ENCODE results near the gene CEP104. TPM values are rescaled to one million over a fixed set of nuclear protein-coding genes. Genes with fewer than 3 reads are reported as not detected.

The CEP104 gene
- polyA plus RNA-seq, 1 donor from 2014 or later = 8.1 TPM

- Histone ChIP-seq H3F3A (ENCODE audit: insufficient read depth, low read length, poor library complexity, severe bottlenecking) (no peaks in the 10 kb centered on the region), H2AFZ (ENCODE audit: low read depth, low read length) (no peak overlapping the region), H3K36me3 (ENCODE audit: insufficient read depth, low read length) (no peaks in the 10 kb centered on the region), H3K9ac (ENCODE audit: low read length) (no peak overlapping the region), H3K4me3 (ENCODE audit: low read length) (no peak overlapping the region), H3K9me2 (ENCODE audit: insufficient read depth, low read length) (no peaks in the 10 kb centered on the region), H3K4me2 (ENCODE audit: low read length) (no peak overlapping the region), H3K79me2 (replicated peaks; ENCODE audit: insufficient read depth, low read length) (no peaks in the 10 kb centered on the region), H3K9me3 (ENCODE audit: low read length) (no peaks in the 10 kb centered on the region), H3K27ac (ENCODE audit: low read length) (no peak overlapping the region), H3K27me3 (ENCODE audit: insufficient read depth, low read depth, low read length) (no peaks in the 10 kb centered on the region), H4K20me1 (ENCODE audit: insufficient read depth) (no peaks in the 10 kb centered on the region)
- TF ChIP-seq REST (IDR thresholded peaks at IDR 0.05; ENCODE audit: borderline replicate concordance) = no peak
- TF ChIP-seq SMC3 (conservative IDR thresholded peaks at IDR 0.05; ENCODE audit: poor library complexity) = no peak
- TF ChIP-seq MXI1 (conservative IDR thresholded peaks at IDR 0.05; ENCODE audit: poor library complexity, severe bottlenecking) = no peak
- no peak for TF ChIP-seq EZH2 (IDR thresholded peaks at IDR 0.05; ENCODE audit: borderline replicate concordance, insufficient read depth, low read length, poor library complexity, severe bottlenecking)
- no peak for TF ChIP-seq EP300 (conservative IDR thresholded peaks at IDR 0.05; ENCODE audit: poor library complexity, severe bottlenecking)
- TF ChIP-seq TAF1 (IDR thresholded peaks at IDR 0.05; ENCODE audit: low read depth) = no peak
- TF ChIP-seq POLR2AphosphoS5 (IDR thresholded peaks at IDR 0.05) = no peak
- no peak for TF ChIP-seq CTCF (IDR thresholded peaks at IDR 0.05; ENCODE audit: poor library complexity, severe bottlenecking)
- TF ChIP-seq RAD21 (conservative IDR thresholded peaks at IDR 0.05) = no peak
Observed at GRCh38 chr1:3905953-3906671, 49.1 kb upstream of the CEP104 start.

- TF ChIP-seq CTCF (IDR thresholded peaks at IDR 0.05; ENCODE audit: poor library complexity, severe bottlenecking) = no peak
- H2AFZ ChIP-seq (ENCODE audit: low read depth, low read length) = no peak overlapping the region
Observed at GRCh38 chr1:3905266-3905952, 48.4 kb upstream of the CEP104 start.

More at GRCh38 chr1:3905266-3905952, 48.4 kb upstream of the CEP104 start:
- Histone ChIP-seq H3K79me2 (replicated peaks; ENCODE audit: insufficient read depth, low read length) (no peaks in the 10 kb centered on the region), H3F3A (ENCODE audit: insufficient read depth, low read length, poor library complexity, severe bottlenecking) (no peaks in the 10 kb centered on the region), H3K4me2 (ENCODE audit: low read length) (no peak overlapping the region), H3K9ac (ENCODE audit: low read length) (no peak overlapping the region), H3K27ac (ENCODE audit: low read length) (no peak overlapping the region), H3K4me3 (ENCODE audit: low read length) (no peak overlapping the region), H3K27me3 (ENCODE audit: insufficient read depth, low read depth, low read length) (no peaks in the 10 kb centered on the region), H3K9me3 (ENCODE audit: low read length) (no peaks in the 10 kb centered on the region), H3K36me3 (ENCODE audit: insufficient read depth, low read length) (no peaks in the 10 kb centered on the region), H4K20me1 (ENCODE audit: insufficient read depth) (no peaks in the 10 kb centered on the region), H3K9me2 (ENCODE audit: insufficient read depth, low read length) (no peaks in the 10 kb centered on the region)

Data from neural cell (in vitro differentiated cells).